NCI-H460 (cell line): ENCODE measurements around the gene JPH3. TPM values are rescaled to one million over a fixed set of nuclear protein-coding genes. Genes with fewer than 3 reads are reported as not detected.

Source experiments
- DNase-seq: peaks from one replicate; pipeline ENCODE4 v3.0.0-alpha.2; 2016; ENCODE audit warnings: low read depth; ENCODE audit errors: extremely low read depth
- total RNA-seq: library from RNA; depleted of rRNA; stranded (reverse); fragments of >200 nt; shearing (Covaris generic); gene quantifications from 2 replicates; pipeline ENCODE4 v1.2.3, GENCODE V29; 2014

JPH3 gene
- total RNA-seq, 1 experiment from 2014 or later: 0.67 TPM

DNA sequence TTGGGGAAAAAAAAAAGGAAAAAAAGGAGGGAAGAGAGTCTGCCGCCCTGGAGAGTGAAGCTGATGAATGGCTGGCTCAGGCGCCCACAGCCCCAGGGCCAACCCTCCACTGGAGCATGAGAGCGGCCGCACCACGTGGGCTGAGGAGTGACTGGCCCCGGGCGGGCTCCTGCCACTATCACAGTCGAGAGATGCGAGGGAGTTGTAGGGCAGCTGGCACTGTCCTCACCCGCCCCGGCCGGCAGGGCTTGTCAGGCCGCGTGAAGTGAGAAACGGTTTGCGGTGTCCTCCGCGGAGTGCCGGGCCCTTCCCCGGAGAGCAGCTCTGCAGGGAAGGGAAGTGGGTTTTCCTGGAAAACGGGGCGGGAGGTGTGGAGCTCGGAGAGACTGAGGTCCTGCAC, 45.9 kb downstream of the JPH3 start:
- DNase-seq: no peak

DNA sequence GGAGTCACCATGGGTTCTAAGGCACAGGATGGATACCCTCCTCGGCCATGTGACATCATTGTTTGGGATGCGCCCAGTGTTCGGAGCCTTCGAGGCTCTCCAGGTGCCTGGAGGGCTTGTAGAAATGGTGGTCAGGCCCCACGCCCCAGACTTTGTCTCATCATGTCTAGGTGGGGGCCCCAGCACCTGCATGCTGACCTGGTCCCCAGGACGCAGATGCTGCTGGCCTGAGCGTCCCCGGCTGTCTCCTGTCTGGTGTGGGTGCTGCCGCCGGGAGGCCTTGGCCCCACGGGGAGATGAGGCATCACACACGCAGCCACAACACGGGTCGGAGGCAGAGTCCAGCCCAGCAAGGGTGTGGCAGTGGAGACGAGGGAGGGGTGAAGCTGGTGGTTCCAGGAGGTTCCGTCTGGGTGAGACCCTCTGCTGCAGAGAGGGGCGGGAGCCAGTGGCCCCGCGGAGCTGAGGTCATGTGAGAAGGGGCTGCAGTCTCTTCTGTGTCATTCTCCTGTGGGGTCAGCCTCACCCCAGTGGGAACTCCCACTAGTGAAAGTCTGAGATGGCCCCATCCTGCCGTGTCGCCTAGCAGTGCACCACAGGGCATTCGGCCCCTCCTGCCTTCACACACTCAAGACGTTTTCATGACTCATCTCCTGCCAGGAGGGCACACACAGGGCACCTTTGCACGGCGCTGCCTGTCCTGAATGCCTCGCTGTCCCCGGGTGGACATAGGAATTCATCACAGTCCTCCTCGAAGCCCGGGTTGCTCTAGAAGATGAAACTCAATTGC, 46.6 kb downstream of the JPH3 start:
- DNase-seq: no peak

DNA sequence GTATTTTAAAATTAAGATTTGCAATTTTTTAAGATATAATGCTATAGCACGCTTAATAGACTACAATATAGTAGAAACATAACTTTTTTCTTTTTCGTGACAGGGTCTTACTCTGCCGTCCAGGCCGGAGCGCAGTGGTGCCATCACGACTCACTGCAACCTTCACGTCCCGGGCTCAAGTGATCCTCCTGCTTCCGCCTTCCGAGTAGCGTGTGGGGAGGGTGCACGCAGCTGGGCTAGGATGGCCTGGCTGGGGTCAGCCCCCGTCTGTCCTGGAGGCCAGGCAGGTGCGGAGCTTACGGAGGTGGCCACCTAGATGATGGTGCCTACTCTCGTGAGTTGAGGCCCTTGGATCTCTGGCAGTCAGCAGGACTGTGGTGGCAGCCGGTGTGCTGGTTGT, 50.1 kb downstream of the JPH3 start:
- no peak for DNase-seq

DNA sequence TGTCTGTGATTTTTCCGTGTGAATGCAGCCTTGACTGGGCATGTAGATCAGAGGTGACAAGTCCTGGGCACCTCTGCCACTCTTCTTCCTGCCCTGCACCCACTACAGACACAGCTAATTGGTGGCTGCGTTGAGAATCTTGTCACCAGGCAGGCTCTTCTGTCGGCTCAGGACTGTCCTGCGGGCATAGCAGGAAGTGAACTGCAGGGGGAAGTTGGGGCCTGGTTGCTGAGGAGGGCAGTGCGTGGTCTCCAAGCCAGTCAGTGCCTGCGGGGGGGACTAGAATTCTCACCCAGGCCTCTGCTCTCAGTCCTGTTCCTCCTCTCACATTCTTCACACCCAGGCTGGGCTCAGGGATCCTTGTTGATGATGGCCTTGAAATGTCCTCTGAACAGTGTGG, 50.5 kb downstream of the JPH3 start:
- no peak for DNase-seq

DNA sequence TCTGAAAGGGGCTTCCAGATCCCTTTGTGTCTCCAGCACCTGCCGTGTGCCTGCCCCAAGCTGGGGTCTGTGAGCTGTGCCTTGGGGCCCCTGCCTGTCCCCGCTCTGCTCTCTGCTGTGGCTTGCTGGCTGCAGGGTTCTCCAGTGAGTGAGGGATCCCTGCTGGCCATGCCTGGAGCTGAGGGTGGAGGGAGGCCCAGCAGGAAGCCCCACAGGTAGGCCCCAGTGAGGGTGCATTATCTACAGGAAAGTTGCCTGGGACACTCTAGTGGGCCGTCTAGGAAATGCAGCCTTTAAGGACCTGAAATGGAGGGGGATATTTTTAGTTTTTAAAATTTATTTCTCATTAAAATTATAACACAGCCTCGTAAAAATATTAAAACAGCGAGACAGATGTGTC, 50.9 kb downstream of the JPH3 start:
- DNase-seq: no peak

DNA sequence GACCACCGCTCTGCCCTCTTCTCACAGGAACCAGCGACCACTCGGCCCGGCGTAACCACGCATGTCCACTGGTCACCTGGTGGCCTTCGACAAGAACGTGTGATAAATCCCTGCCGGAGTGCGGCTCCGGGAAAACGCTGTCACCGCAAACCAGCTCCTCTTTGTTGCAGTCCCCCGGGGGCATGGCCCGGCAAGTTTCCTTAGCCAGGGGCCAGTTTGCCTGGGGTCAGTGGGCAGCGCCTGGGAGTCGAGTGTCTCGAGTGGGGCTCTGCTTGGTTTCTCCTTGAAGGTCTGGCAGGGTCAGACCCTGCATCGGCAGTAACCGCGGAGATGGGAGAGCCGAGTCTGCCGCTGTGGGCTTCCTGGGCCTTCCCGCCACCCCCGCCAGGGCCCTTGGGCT, 52.5 kb downstream of the JPH3 start:
- no peak for DNase-seq

DNA sequence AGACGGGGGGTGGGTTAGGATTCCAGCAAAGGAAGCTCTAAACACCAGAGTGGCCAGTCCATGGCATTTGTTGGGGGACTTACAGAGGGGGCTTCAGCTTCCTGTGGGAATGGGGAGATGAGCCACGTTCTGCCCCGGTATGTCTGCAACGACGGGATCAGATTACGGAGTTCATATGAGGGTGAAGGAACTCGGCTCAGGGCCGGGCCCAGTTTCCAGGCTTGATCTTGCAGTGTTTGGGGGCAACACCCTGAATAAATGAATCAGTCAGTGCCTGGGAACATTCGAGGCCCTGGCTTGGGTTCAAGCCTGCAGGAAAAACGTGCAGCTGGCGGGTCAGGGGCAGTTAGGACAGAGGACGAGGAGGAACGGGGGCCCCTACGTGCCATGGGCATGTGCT, 54.0 kb downstream of the JPH3 start:
- DNase-seq: no peak

DNA sequence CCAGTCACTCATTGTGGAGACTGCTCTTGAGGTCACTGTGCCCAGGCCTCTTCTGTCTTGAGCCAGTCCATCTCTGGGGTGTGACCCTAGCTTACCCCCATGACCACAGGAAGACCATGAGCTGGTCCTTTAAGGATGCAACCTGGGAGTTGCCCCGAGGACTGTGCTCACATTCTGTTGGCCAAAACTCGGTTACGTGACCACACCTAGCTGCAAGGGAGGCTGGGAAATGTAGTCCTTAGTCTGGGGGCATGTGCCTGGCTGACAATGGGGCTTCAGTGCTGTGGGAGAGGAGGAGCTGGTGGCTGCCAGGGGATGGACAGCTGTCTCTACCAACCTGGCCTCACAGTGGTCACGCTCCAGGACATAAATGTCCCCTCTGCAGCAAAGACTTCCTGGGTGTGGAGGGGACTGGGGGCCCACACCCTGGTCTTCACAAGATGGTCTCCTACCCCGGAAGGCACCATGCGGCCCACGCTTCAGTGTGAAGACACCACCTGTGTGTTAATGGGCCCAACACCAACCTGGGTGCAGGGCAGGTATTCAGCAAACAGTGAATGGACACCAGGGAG, 55.4 kb downstream of the JPH3 start:
- DNase-seq: no peak

DNA sequence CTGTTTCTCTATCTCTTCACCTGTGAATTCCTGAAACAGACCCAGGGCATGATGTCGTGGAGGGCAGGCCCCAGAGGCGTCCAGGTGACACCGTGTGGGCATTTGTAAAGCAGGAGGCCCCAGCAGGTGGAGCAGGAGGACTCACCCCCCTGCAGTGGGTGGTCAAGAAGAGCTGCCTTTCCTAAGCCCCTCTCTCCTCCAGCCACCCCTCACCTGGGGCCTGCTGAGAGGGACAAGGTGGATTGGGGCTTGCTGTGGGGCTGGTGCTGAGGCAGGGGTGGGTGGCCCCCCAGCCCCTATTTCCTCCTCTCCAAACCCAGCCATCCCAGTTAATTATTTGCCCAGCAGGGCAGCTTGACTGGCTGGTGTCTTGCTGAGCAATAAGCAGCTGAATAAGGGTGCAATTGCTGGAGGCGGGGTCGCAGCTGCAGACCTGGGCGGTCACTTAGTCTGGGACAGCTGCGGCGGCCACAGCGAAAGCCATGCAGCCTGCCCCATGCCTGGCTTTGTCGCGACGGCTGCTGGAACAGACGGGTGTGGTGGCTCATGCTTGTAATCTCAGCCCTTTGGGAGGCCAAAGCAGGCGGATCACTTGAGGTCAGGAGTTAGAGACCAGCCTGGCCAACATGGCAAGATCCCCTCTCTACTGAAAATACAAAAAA, 56.4 kb downstream of the JPH3 start:
- DNase-seq: no peak

DNA sequence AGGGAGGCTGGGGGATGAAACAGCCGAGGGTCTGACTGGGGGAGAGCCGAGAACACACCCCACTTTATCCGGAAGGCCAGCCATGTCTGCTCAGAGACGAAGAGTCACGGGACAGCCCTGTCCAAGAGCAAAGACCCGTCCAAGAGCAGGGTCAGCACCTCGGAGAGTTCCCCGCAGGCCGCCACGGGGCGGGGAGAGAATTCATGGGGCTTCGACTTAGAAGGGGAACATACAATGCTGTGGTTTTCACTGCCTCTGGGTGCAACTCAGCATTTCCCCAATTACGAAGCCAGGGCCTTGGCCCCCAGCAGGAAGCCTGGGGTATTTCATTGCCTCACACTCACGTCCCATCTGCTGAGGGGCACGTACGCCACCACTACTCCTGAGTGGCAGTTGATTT, 59.3 kb downstream of the JPH3 start:
- DNase-seq: peak; percentile 9

DNA sequence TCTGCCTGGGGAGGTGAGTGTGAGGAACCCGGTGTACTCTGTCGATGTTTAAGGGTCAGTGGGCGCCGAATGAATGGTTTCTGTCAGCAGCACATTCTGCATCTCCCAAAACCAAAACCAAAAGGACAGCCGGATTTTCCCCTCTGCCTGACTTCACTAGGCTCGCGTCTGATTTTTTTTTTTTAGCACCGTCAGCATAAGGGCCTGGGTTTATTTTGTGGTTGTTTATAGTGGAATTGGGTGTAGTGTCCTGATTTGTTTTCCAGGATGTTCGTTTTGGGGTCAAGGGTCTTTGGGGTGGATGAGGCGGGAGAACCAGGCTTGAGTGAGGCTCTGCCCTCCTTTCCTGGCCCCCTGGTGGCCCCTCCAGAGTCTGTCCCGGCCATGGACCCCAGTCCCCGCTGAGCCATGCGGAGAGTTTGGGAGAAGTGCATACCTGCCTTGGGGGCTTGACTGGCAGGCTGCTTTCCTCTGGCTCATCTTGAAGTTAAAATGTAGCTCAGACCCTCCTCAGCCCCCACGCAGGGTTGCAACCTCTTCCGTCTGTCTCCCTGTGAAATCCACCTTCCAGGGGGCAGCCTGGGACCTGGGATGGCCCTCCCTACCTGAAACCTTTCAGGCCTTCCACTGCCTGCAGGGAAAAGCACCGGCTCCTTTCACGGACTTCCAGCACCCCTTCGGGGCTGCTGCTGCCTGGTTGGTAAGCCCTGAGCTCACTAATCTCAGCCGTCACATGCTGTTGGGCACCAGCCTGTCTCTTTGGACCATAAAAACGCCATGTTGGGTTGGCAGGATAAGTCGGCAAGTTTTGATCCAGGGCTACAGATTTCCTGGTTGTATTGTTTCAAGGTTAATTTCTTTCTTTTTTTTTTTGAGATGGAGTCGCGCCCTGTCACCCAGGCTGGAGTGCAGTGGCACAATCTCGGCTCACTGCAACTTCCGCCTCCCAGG, 60.2 kb downstream of the JPH3 start:
- no peak for DNase-seq

DNA sequence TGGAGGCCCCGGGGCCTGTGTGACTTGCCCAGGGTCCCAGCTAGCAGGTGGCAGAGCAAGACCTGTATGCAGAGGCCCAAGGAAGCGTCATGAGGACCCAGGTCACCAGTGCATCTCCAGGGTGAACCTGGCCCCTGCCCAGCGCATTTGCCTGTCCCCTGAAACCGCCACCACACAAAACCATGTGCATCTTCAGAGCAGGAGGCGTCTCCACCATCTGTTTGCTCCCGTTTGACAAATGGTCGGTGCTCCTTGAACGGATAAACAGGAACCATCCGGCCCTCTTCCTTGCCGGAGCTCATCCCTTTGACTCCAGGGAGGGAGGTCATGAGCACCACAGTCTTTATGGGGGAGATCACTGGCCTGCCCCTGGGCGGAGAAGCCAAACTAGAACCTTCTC, 62.5 kb downstream of the JPH3 start:
- DNase-seq: no peak

DNA sequence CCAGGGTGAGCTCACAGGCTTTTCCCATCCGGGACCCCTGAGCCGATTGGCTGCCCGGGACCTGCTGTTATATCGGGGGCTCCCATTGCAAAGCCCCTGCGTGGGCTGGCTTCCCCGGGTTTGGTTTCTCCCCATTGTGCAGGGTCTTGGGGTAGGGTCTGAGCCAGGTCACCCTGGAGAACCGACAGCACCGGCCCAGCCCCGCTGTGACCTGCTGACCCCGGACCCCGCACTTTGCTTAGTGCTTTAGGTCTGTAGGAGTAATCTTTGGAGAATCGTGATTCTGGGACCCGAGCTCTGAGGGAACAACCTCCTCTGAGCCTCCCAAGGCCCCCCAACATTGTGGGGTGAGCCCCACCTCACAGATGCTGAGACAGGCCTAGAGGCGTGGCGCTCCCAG, 62.9 kb downstream of the JPH3 start:
- DNase-seq: no peak

DNA sequence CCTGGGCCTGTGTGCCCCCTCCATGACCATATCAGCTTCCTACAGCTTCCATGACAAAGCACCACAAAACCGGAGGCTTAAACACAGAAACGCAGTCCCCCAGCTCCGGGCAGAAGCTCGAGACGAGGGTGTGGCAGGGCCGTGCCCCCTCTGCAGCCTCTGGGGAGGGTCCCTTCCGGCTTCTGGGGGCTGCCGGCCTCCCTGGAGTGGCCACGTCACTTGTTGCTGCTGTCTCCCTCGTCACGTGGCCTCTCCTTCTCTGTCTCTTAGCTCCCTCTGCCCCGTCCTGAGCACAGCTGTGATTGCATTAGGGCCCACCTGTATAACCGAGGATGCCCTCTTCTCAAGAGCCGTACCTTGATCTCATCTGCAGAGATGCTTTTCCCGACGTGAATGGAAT, 64.6 kb downstream of the JPH3 start:
- DNase-seq: no peak

DNA sequence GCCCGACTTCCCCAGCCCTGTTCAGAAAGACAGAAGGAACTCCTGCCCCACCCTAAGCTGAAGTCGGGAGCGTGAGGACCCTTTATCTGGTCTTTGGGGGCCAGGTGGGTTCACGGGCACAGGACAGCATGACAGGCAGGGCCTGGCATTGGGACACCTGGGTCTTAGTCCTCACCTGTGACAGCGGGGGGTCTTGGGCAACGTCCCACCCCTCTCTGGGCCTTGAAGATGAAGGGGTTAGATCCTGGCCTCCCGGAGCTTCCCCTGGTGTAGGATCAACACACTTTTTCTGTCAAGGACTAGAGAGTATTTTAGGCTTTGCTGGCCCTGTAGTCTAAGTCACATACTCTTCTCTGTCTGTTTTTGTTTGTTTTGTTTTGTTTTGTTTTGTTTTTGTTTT, 65.1 kb downstream of the JPH3 start:
- no peak for DNase-seq

DNA sequence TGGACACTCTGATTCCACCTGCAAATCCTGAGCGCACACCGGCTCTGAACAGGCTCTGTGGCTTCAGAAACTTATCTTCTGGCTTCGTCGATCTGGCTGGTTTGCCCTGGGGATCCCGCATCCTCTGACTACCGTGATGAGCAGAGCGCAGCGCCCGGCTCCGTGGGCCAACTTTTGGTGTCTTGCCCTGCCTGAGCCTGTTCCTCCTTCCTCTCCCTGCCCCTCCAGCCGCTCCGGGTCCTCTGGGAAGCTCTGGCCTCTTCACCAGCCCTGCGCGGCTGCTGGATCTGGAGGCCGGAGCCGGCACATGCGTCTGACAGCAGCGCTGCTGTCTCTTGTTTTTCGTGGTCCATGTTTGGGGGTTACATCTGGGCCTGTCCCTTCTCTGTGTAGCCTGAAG, 65.6 kb downstream of the JPH3 start:
- DNase-seq: no peak

DNA sequence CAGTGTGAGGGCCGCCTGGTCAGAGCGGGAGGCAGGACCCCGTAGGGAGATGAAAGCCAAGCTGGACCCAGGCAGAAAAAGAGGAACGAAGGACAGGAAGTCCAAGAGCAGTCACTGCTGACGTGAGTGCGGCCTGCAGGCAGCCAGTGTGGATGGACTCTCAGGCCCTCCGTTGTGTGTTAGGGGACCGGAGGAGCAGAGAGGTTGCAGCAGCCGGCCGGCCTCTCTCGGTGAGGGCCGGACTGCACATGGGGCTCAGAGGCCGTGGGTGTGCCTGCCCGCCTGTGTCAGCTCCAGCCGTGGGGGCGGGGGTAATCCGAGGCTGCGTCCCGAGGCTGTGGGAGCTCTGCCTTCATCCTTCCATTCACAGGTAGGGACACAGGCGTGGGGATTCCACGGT, 67.4 kb downstream of the JPH3 start:
- no peak for DNase-seq

DNA sequence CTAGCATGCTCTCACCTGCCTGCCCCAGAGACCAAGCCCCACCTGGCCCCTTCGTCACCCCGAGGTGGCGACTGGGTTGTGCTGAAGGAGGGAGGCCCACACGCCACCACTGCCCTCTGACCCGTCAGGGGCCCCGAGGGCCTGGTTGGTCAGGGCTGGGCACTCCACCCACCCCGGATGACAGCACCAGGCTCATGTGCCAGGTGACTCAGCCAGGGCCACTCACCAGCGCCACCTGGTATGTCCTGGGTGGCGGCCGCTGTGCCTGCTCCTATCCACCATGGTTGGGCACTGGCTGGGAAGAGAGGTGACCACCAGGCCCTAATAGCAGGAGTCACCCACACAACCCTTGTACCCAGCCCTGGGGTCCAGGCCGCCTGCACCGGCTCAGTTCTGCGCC, 68.9 kb downstream of the JPH3 start:
- no peak for DNase-seq

DNA sequence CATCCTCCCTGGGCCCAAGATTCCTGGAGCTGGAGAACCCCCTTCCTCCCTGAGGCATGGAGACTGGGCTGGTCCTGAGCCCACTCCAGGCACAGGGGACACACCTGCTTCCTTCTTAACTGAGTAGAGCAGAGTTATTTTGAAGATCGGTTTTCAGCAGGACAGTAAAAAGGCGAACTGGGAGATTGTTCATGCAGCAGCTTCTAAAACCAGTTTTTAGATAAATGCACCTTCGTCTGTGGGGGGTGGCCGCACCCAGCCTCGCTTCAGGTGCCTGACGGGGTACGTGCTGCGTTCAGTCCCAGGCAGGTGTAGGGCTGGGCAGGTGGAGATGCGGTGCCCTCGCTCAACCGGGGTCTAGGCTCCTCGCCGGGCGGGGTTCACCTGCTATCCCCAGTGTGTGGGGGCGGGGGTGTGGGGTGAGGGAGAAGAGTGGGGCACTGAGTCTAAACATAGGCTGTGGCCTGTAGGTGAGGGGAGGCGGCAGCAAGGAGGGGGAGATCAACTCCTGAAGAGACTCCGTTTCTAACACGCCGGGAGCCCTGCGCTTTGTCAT, 69.5 kb downstream of the JPH3 start:
- DNase-seq: no peak

DNA sequence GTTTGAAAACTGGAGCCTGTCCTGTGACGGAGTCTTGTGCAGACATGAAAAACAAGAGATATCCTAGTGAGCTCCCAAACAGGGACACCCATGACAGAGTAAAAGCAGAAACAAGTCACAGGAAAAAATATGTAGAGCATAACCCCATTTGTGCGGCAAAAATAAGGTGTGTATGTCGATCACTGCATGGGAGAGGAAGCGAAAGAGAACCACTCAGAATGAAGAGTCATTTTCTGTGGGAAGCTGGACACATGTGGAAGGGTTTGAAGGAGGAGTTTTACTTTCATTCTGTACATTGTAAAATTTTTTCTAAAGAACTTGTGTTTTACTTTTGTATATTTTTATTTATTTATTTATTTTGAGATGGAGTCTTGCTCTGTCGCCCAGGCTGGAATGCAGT, 72.1 kb downstream of the JPH3 start:
- no peak for DNase-seq
